Astrocyte (in vitro differentiated cells and primary cell): ENCODE data around the gene DKC1. TPM values are rescaled to one million over a fixed set of nuclear protein-coding genes. Genes with fewer than 3 reads are reported as not detected.
"Not testable (repeated sequence)": the region's sequence is repeated elsewhere in the genome, so short reads cannot be mapped to it uniquely, and the experiment has no call there.

ENCODE experiments used
- DNase-seq: peaks from one replicate; pipeline ENCODE4 v3.0.0-alpha.2; 2010; ENCODE audit warnings: low read depth
- FAIRE-seq: peaks from 2 replicates; lab custom pipeline; 2011; peaks lifted over from hg19 to GRCh38; lab: Jason Lieb, UNC
- H2AFZ ChIP-seq: 2 replicates; pipeline ENCODE4 v1.6.0; 2012; ENCODE audit warnings: low read depth, low read length, inconsistent platforms
- H3K27ac ChIP-seq: 2 replicates; pipeline ENCODE4 v1.5.1; 2011; ENCODE audit warnings: low read depth, low read length, inconsistent platforms
- H3K27me3 ChIP-seq: 2 replicates; pipeline ENCODE4 v1.6.0; 2011; ENCODE audit warnings: low read length, inconsistent platforms; ENCODE audit not compliant: insufficient read depth
- H3K36me3 ChIP-seq: 2 replicates; pipeline ENCODE4 v1.5.1; 2011; ENCODE audit warnings: low read length, inconsistent platforms; ENCODE audit not compliant: insufficient read depth
- H3K4me1 ChIP-seq: 2 replicates; pipeline ENCODE4 v1.5.1; 2011; ENCODE audit warnings: low read length, inconsistent platforms; ENCODE audit not compliant: insufficient read depth
- H3K4me2 ChIP-seq: 2 replicates; pipeline ENCODE4 v1.6.0; 2012; ENCODE audit warnings: low read length, inconsistent platforms
- H3K4me3 ChIP-seq: 2 replicates; pipeline ENCODE4 v1.5.1; 2011; ENCODE audit warnings: low read depth, mild to moderate bottlenecking, low read length, inconsistent platforms; ENCODE audit not compliant: insufficient read depth
- H3K79me2 ChIP-seq: 2 replicates; pipeline ENCODE4 v1.6.0; 2012; ENCODE audit warnings: mild to moderate bottlenecking, low read length, inconsistent platforms; ENCODE audit not compliant: insufficient read depth
- H3K9ac ChIP-seq: 2 replicates; pipeline ENCODE4 v1.6.0; 2012; ENCODE audit warnings: mild to moderate bottlenecking, low read length, inconsistent platforms
- H3K9me3 ChIP-seq: 2 replicates; pipeline ENCODE4 v1.5.1; 2012; ENCODE audit warnings: low read depth, mild to moderate bottlenecking, low read length, inconsistent platforms; ENCODE audit not compliant: insufficient read depth
- H4K20me1 ChIP-seq: 2 replicates; pipeline ENCODE4 v1.6.0; 2012; ENCODE audit warnings: low read length, inconsistent platforms; ENCODE audit not compliant: insufficient read depth
- H3K27ac Mint-ChIP-seq: one replicate; pipeline ENCODE4 v1.8.0; 2021; ENCODE audit warnings: mild to moderate bottlenecking, mixed read lengths; ENCODE audit not compliant: unreplicated experiment
- H3K27me3 Mint-ChIP-seq: one replicate; pipeline ENCODE4 v1.8.0; 2021; ENCODE audit warnings: low read depth, mixed read lengths; ENCODE audit not compliant: unreplicated experiment
- H3K36me3 Mint-ChIP-seq: one replicate; pipeline ENCODE4 v1.8.0; 2021; ENCODE audit warnings: low read depth, mixed read lengths; ENCODE audit not compliant: unreplicated experiment
- H3K4me1 Mint-ChIP-seq: one replicate; pipeline ENCODE4 v1.8.0; 2021; ENCODE audit warnings: low read depth, mixed read lengths; ENCODE audit not compliant: unreplicated experiment
- H3K4me3 Mint-ChIP-seq: one replicate; pipeline ENCODE4 v1.8.0; 2021; ENCODE audit warnings: mild to moderate bottlenecking, moderate library complexity, mixed read lengths; ENCODE audit not compliant: unreplicated experiment
- H3K9me3 Mint-ChIP-seq: one replicate; pipeline ENCODE4 v1.8.0; 2021; ENCODE audit warnings: mild to moderate bottlenecking, mixed read lengths; ENCODE audit not compliant: unreplicated experiment
- CTCF ChIP-seq: IDR thresholded peaks from 2 replicates; pipeline ENCODE4 v1.5.1; 2011; ENCODE audit warnings: low read depth, mild to moderate bottlenecking, inconsistent platforms, low read length, moderate library complexity; ENCODE audit not compliant: insufficient read depth
- EZH2 ChIP-seq: IDR thresholded peaks from 2 replicates; pipeline ENCODE4 v1.6.1; 2012; ENCODE audit warnings: mild to moderate bottlenecking, low read length, inconsistent platforms; ENCODE audit not compliant: insufficient read depth
- total RNA-seq: library from RNA; stranded (reverse); gene quantifications from 2 replicates; pipeline ENCODE4 v1.2.1, GENCODE V29; 2021

Gene DKC1
- total RNA-seq, 1 donor from 2014 or later: 60.5 TPM

GRCh38 chrX:154821523-154821922, 58.9 kb downstream of the DKC1 start:
- no peak overlapping the region for H3K27ac Mint-ChIP-seq
- no peak overlapping the region for H3K4me2 ChIP-seq

GRCh38 chrX:154822029-154822428, 59.4 kb downstream of the DKC1 start:
- Mint-ChIP-seq H3K4me1 (no peaks in the 10 kb centered on the region), H3K27me3 (no peaks in the 10 kb centered on the region), H3K36me3 (no peaks in the 10 kb centered on the region), H3K9me3 (no peaks in the 10 kb centered on the region), H3K4me3 (no peak overlapping the region), H3K27ac (no peak overlapping the region)
- TF ChIP-seq EZH2 (no peak), CTCF (no peak)
- H3K4me1 ChIP-seq: no peaks in the 10 kb centered on the region
- no peaks in the 10 kb centered on the region for H4K20me1 ChIP-seq
- no peak for DNase-seq
- H3K27ac ChIP-seq: no peak overlapping the region
- no peaks in the 10 kb centered on the region for H3K36me3 ChIP-seq
- FAIRE-seq: no peak
- H3K79me2 ChIP-seq: no peaks in the 10 kb centered on the region
- H3K4me2 ChIP-seq: no peak overlapping the region
- no peak overlapping the region for H3K4me3 ChIP-seq
- H2AFZ ChIP-seq: no peak overlapping the region
- no peaks in the 10 kb centered on the region for H3K9me3 ChIP-seq
- no peaks in the 10 kb centered on the region for H3K27me3 ChIP-seq
- H3K9ac ChIP-seq: no peak overlapping the region

More at GRCh38 chrX:154821523-154821922, 58.9 kb downstream of the DKC1 start:
- H3K4me1 Mint-ChIP-seq: no peaks in the 10 kb centered on the region
- no peak overlapping the region for H3K27ac ChIP-seq
- H3K36me3 ChIP-seq: no peaks in the 10 kb centered on the region
- no peak overlapping the region for H3K9ac ChIP-seq
- no peaks in the 10 kb centered on the region for H3K79me2 ChIP-seq
- H3K4me3 Mint-ChIP-seq: no peak overlapping the region
- H3K4me1 ChIP-seq: no peaks in the 10 kb centered on the region
- H3K4me3 ChIP-seq: no peak overlapping the region
- H2AFZ ChIP-seq: no peak overlapping the region
- H3K36me3 Mint-ChIP-seq: no peaks in the 10 kb centered on the region
- no peaks in the 10 kb centered on the region for H3K9me3 Mint-ChIP-seq
- DNase-seq (no peak), FAIRE-seq (no peak)
- H3K9me3 ChIP-seq: no peaks in the 10 kb centered on the region
- no peaks in the 10 kb centered on the region for H3K27me3 Mint-ChIP-seq
- TF ChIP-seq EZH2: no peak
- no peak for TF ChIP-seq CTCF
- no peaks in the 10 kb centered on the region for H3K27me3 ChIP-seq
- no peaks in the 10 kb centered on the region for H4K20me1 ChIP-seq

- TF ChIP-seq CTCF (no peak), EZH2 (no peak)
- no peaks in the 10 kb centered on the region for H3K36me3 ChIP-seq
- no peaks in the 10 kb centered on the region for H4K20me1 ChIP-seq
- no peaks in the 10 kb centered on the region for H3K4me1 ChIP-seq
- H3K9ac ChIP-seq: no peak overlapping the region
- H3K4me3 Mint-ChIP-seq: no peak overlapping the region
- H3K27me3 Mint-ChIP-seq: no peaks in the 10 kb centered on the region
- H3K36me3 Mint-ChIP-seq: no peaks in the 10 kb centered on the region
- no peaks in the 10 kb centered on the region for H3K4me1 Mint-ChIP-seq
- H2AFZ ChIP-seq: no peak overlapping the region
- no peaks in the 10 kb centered on the region for H3K9me3 Mint-ChIP-seq
- H3K27ac ChIP-seq: no peak overlapping the region
- H3K9me3 ChIP-seq: no peaks in the 10 kb centered on the region
- no peaks in the 10 kb centered on the region for H3K79me2 ChIP-seq
- H3K4me2 ChIP-seq: no peak overlapping the region
- peak; percentile 20 for FAIRE-seq
- no peaks in the 10 kb centered on the region for H3K27me3 ChIP-seq
- H3K4me3 ChIP-seq: no peak overlapping the region
- no peak overlapping the region for H3K27ac Mint-ChIP-seq
- no peak for DNase-seq
Observed at GRCh38 chrX:154824638-154825037, 62.0 kb downstream of the DKC1 start.

GRCh38 chrX:154825586-154825985, 62.9 kb downstream of the DKC1 start:
- H3K9ac ChIP-seq, H3K27ac ChIP-seq, H3K27me3 ChIP-seq, H3K9me3 Mint-ChIP-seq, H3K27me3 Mint-ChIP-seq, H3K4me1 Mint-ChIP-seq, H3K36me3 ChIP-seq, H3K4me3 ChIP-seq, H3K27ac Mint-ChIP-seq, H3K4me2 ChIP-seq, H3K4me3 Mint-ChIP-seq, H4K20me1 ChIP-seq, H3K79me2 ChIP-seq, DNase-seq, FAIRE-seq, H3K9me3 ChIP-seq, H3K4me1 ChIP-seq, H3K36me3 Mint-ChIP-seq, H2AFZ ChIP-seq: not testable (repeated sequence)
